ENCODE measurements around the gene INPP5K.

The INPP5K gene

GRCh38 chr17:1485423-1486376 lies 30.7 kb downstream of the INPP5K start:
- peak; percentile 55 to 81 (median 64) for DNase-seq

GRCh38 chr17:1484676-1485422 lies 31.6 kb downstream of the INPP5K start:
- peak in 3 of 4 experiments; percentile 22 to 58 (median 32) for DNase-seq

DNA sequence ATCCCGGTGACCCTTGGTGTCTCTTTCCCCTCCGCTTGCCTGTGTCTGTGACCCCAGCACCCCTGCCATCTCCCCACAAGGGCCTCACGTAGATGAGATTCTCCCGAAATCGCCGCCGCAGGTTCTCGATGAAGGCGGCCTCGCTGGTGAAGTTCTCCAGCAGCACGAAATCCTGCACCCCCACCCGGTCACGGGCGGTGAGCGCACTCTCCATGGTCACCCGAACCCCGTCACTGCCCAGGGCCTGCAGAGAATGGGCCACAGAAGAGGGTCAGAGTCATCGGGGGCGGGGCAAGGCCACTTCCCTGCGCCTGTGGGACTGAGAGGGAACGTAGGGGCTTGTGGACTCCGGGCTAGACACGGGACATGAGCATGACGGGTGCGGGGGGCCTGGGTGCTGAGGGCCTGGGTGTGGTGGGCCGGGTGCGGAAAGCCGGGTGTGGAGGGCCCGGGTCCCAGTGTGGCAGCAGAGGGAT lies 32.3 kb downstream of the INPP5K start:
- no peak for DNase-seq

DNA sequence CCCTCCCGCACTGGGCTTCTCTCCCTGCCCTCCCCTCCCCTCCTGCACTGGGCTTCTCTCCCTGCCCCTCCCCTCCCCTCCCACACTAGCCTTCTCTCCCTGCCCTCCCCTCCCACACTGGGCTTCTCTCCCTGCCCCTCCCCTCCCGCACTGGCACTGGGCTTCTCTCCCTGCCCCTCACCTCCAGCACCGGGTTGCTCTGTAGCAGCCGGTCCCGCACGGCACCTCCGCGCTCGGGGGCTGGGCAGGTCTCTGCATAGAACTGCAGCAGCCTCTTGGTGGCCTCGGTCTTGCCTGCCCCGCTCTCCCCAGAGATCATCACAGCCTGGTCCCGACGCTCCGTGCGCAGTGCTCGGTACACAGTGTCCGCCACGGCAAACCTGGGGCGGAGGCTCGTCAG lies 33.7 kb downstream of the INPP5K start:
- no peak for DNase-seq

- no peak for DNase-seq
These were observed 34.7 kb downstream of the INPP5K start for GRCh38 chr17:1481736-1482135.

- DNase-seq, result no peak
These were observed 35.5 kb downstream of the INPP5K start for GRCh38 chr17:1480747-1481465.

- no peak for DNase-seq
These were observed 38.0 kb downstream of the INPP5K start for GRCh38 chr17:1478418-1478817.

DNA sequence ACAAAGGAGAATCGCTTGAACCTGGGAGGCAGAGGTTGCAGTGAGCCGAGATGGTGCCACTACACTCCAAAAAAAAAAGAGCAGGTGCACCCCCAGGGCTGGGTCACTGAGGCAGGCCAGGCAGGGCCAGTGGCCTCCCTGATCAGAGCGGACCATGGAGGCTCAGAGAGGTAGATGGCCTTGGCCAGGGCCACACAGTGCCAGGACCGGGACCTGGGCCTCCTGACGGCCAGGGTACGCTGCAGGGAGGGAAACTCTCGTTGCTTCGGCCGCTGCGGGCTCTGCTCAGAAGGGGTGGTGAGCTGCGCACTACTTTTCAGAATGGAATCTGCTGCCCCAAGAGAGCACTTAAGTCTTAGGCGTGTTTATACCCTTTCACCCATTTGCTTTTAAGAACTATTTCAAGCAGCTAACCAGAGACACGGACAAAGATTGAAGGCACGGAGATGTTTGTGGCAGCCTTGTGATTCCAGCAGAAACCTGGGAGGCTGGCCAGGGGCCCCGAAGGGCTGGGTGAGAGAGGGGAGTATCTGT lies 41.0 kb downstream of the INPP5K start:
- no peak for DNase-seq

GRCh38 chr17:1474402-1475189 lies 41.8 kb downstream of the INPP5K start:
- peak in 1 of 4 experiments; percentile 55 for DNase-seq

- peak; percentile 75 to 93 (median 88) for DNase-seq
These were observed 42.6 kb downstream of the INPP5K start for GRCh38 chr17:1473841-1474240.

DNA sequence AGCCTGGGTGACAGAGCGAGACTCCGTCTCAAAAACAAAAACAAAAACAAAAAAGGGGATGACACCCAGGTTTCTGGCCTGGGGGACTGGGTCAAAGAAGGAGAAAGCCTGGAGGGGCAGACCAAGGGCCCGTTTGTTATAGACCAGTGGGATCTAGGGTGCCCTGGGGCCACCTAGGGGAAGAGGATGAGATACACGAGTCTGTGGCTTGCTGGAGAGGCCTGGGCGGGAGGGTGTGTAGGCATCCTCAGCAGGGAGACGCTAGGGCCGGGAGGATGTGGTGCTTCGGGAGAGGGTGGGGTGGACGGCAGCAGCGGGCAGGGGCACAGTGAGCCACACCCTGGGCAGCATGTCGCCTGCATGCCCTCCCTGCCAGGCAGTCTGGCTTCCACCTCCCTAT lies 43.2 kb downstream of the INPP5K start:
- peak; percentile 22 to 59 (median 44) for DNase-seq

GRCh38 chr17:1471911-1472821 lies 44.2 kb downstream of the INPP5K start:
- DNase-seq, result no peak

DNA sequence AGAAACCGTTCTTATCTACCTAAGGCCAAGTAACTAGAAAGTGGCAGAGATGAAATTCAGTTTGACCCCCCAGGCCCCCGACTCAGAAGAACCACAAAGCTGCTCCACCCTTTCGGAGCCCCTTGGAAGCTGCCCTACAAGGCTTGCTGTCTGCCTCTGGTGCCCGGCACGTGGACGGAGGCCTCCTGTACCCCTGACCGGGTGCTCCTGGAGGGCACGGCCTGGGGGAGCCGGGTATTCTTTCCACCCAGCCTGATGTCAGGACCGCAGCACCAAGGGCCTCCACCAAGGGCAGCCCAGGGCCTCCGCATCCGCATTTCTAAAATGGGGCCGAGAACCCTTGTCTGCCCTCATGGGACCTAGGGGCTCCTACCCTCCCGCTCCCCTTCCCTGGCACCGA lies 44.9 kb downstream of the INPP5K start:
- no peak for DNase-seq

- DNase-seq, result no peak
These were observed 45.5 kb downstream of the INPP5K start for GRCh38 chr17:1470755-1471462.

DNA sequence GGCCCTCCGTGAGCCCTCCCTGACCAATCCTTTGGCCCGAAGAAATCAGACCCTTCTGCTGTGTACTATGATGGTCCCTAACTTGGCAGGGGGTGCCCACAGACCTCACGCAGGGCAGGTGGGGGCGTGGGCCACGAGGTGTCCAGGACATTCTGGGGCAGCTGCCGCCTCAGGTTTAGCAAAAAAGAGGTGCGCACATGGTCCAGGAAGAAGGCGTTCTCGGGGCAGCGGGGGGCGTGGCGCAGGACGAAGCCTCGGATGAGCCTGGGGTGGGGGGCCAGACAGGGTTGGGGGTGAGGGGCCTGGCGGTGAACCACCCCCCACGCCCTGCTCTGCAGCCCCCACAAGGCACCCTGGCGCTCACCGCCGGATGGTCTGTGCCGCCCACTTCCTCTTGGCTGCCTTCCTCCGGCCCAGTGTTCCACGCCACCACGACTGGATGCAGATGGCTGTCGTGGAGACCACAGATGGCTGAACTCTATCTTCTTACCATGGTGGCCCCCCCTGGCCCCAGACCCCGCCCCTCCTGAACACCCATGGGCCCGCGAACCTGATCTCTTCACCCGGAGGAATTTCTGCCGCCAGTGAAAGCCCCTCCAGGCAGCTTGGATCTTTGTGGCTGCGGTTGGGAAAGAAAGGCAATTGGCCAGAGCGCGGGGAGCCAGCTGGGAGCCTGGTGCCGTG lies 46.2 kb downstream of the INPP5K start:
- DNase-seq, result no peak

- no peak for DNase-seq
These were observed 47.1 kb downstream of the INPP5K start for GRCh38 chr17:1469231-1469852.

GRCh38 chr17:1467898-1468492 lies 48.4 kb downstream of the INPP5K start:
- DNase-seq, result peak; percentile 42 to 67 (median 63)

GRCh38 chr17:1467258-1467657 lies 49.2 kb downstream of the INPP5K start:
- no peak for DNase-seq

All from suppressor macrophage (primary cell).